Erythroblast (primary cell): ENCODE results near the gene MCAT.

Experiments used
- GATA1 ChIP-seq: IDR thresholded peaks from 2 replicates; pipeline ENCODE4 v1.6.1; 2011; ENCODE audit warnings: low read depth, mild to moderate bottlenecking, control low read depth, low read length, moderate library complexity
- POLR2A ChIP-seq: IDR thresholded peaks from 2 replicates; pipeline ENCODE4 v1.6.1; 2011; ENCODE audit warnings: mild to moderate bottlenecking, low read length

DNA sequence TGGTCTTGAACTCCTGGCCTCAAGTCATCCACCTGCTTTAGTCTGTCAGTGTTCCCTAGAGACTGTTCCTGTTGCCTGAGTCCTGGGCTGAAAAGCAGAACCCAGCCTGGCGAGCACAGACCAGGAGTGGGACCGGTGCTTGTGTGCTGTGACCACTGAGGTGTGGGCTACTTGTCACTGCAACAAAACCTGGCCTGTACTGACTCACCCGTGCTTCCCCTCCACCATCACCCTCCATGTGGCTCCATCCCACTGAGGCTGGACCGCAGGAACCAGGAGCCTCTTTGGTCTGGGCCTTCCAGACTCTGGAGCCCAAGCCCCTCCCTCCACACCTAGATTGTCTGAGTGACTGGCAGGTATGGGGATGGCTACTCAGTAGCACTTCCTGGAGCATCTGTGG is 8.6 kb downstream of the MCAT start:
- no peak for TF ChIP-seq POLR2A
- no peak for TF ChIP-seq GATA1
